Stimulated activated CD4-positive, alpha-beta T cell treated with anti-CD3 and anti-CD28 coated beads, Interleukin-15, amount 100 ng/mL, for 24 hours (primary cell): Measurements from ENCODE around the gene NPAS3.

ENCODE experiments used
- DNase-seq: peaks from one replicate; pipeline ENCODE4 v3.0.0-alpha.2; 2020

The NPAS3 gene

GRCh38 chr14:33529787-33530757 lies 591.4 kb downstream of the NPAS3 start:
- DNase-seq = no peak

GRCh38 chr14:33532553-33532952 lies 593.9 kb downstream of the NPAS3 start:
- DNase-seq = no peak

- DNase-seq = no peak
Observed at GRCh38 chr14:33534104-33534503, 595.4 kb downstream of the NPAS3 start.

GRCh38 chr14:33534632-33535031 lies 596.0 kb downstream of the NPAS3 start:
- no peak for DNase-seq

GRCh38 chr14:33539918-33540357 lies 601.3 kb downstream of the NPAS3 start:
- DNase-seq = no peak

- DNase-seq = no peak
Observed at GRCh38 chr14:33541171-33541570, 602.5 kb downstream of the NPAS3 start.

- DNase-seq = no peak
Observed at GRCh38 chr14:33542338-33543287, 603.9 kb downstream of the NPAS3 start.

GRCh38 chr14:33545696-33546095 lies 607.0 kb downstream of the NPAS3 start:
- no peak for DNase-seq

GRCh38 chr14:33548606-33549005 lies 609.9 kb downstream of the NPAS3 start:
- no peak for DNase-seq

- DNase-seq = no peak
Observed at GRCh38 chr14:33551963-33552362, 613.3 kb downstream of the NPAS3 start.

GRCh38 chr14:33553706-33554278 lies 615.1 kb downstream of the NPAS3 start:
- no peak for DNase-seq

- no peak for DNase-seq
Observed at GRCh38 chr14:33554988-33555387, 616.3 kb downstream of the NPAS3 start.

- no peak for DNase-seq
Observed at GRCh38 chr14:33555710-33556350, 617.2 kb downstream of the NPAS3 start.

- no peak for DNase-seq
Observed at GRCh38 chr14:33556382-33557121, 617.9 kb downstream of the NPAS3 start.

GRCh38 chr14:33560718-33561431 lies 622.2 kb downstream of the NPAS3 start:
- no peak for DNase-seq

GRCh38 chr14:33561488-33562175 lies 623.0 kb downstream of the NPAS3 start:
- DNase-seq = no peak

- DNase-seq = no peak
Observed at GRCh38 chr14:33563191-33563900, 624.7 kb downstream of the NPAS3 start.

- DNase-seq = no peak
Observed at GRCh38 chr14:33563901-33564197, 625.2 kb downstream of the NPAS3 start.

GRCh38 chr14:33564774-33565630 lies 626.3 kb downstream of the NPAS3 start:
- DNase-seq = no peak
